ENCODE measurements around the gene ABI3BP. TPM values are rescaled to one million over a fixed set of nuclear protein-coding genes. Genes with fewer than 3 reads are reported as not detected.

The ABI3BP gene
- total and polyA plus RNA-seq, 2 experiments from 2014 or later: 0.42 to 0.57 TPM

DNA sequence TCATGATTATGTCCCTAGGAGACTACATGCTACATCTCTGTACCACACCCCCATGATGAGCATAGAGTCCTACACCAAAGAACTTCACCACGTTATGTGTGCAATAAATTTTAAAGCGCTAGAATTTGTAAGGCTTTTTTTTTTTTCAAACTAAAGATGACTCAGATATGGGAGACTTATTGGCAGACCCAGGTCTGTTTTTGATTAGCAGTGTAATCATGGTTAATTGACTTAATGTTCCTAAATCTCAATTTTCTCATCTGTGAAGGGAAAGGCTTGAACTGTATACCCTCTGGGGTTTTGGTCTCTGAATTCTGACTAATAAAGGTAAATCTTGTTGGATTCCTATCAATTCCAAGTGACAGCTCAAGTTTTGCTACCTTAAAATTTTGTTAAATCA is 26.4 kb downstream of the ABI3BP start:
- Mint-ChIP-seq H3K9me3 (no peaks in the 10 kb centered on the region), H3K4me3 (no peak overlapping the region), H3K36me3 (ENCODE audit: low read depth) (no peaks in the 10 kb centered on the region), H3K4me1 (no peaks in the 10 kb centered on the region), H3K27ac (no peak overlapping the region), H3K27me3 (ENCODE audit: insufficient read depth, low read depth, poor library complexity) (peaks cover 3% of the 10 kb centered on the region)
- no peak overlapping the region for H2AFZ ChIP-seq
- DNase-seq (ENCODE audit: low spot score) (no peak), ATAC-seq (no peak)
- H3K4me1 ChIP-seq (ENCODE audit: insufficient read depth): no peaks in the 10 kb centered on the region
- H3K79me2 ChIP-seq (replicated peaks; ENCODE audit: insufficient read depth): no peaks in the 10 kb centered on the region
- H3K9me2 ChIP-seq (ENCODE audit: insufficient read depth): peaks cover 19% of the 10 kb centered on the region; the same call in 1 of the 2 replicates
- H3K4me3 ChIP-seq: no peak overlapping the region
- no peaks in the 10 kb centered on the region for H3K27me3 ChIP-seq (ENCODE audit: insufficient read depth)
- H3K27ac ChIP-seq (ENCODE audit: low read depth): no peak overlapping the region
- no peaks in the 10 kb centered on the region for H3K36me3 ChIP-seq (ENCODE audit: insufficient read depth)
- no peak overlapping the region for H3K4me2 ChIP-seq
- H4K20me1 ChIP-seq (replicated peaks; ENCODE audit: insufficient read depth): no peaks in the 10 kb centered on the region
- TF ChIP-seq EZH2 (IDR thresholded peaks at IDR 0.05; ENCODE audit: low read depth, unreplicated experiment) (no peak), JUNB (IDR thresholded peaks at IDR 0.05; ENCODE audit: unreplicated experiment) (no peak), REST (IDR thresholded peaks at IDR 0.05; ENCODE audit: unreplicated experiment) (no peak), ZNF462 (CRISPR knock-in tag; IDR thresholded peaks at IDR 0.05) (no peak), STAT1 (IDR thresholded peaks at IDR 0.05; ENCODE audit: unreplicated experiment) (no peak)
- no peaks in the 10 kb centered on the region for H3F3A ChIP-seq (replicated peaks; ENCODE audit: low read depth)

Measured in GM23338 (cell line).